Breast epithelium (tissue), 3 donors: ENCODE measurements around the gene NCS1.

Experiments
- CTCF ChIP-seq, 3 donors: fragments of 450-650 bp; IDR thresholded peaks; one replicate each; pipeline ENCODE4 v1.5.1; 2016 to 2017; ENCODE audit warnings: antibody characterized with exemption in 3 of 3, mild to moderate bottlenecking in 3 of 3, moderate library complexity in 3 of 3
- POLR2A ChIP-seq: fragments of 450-650 bp; IDR thresholded peaks from one replicate; pipeline ENCODE4 v1.6.1; 2016; ENCODE audit warnings: antibody characterized with exemption, mild to moderate bottlenecking, moderate library complexity

- TF ChIP-seq POLR2A (no peak), CTCF (IDR thresholded peaks at IDR 0.05) (no peak)
Measured at GRCh38 chr9:130172161-130172857, at the start of gene NCS1.
